NT2/D1 (cell line): Measurements from ENCODE around the gene TFCP2.

ENCODE experiments used
- DNase-seq: peaks from one replicate; pipeline ENCODE4 v3.0.0-alpha.2; 2011; ENCODE audit warnings: low read depth, low spot score
- H3K27me3 ChIP-seq: 2 replicates; pipeline ENCODE4 v1.6.0; 2011; ENCODE audit warnings: mild to moderate bottlenecking; ENCODE audit not compliant: insufficient read length, insufficient read depth
- H3K36me3 ChIP-seq: 2 replicates; pipeline ENCODE4 v1.6.1; 2011; ENCODE audit warnings: mild to moderate bottlenecking, low read length, mixed read lengths; ENCODE audit not compliant: insufficient read depth, insufficient read length
- H3K4me1 ChIP-seq: 2 replicates; pipeline ENCODE4 v1.5.1; 2011; ENCODE audit not compliant: insufficient read depth, insufficient read length
- H3K4me3 ChIP-seq: 2 replicates; pipeline ENCODE4 v1.5.1; 2011; ENCODE audit warnings: low read depth; ENCODE audit not compliant: insufficient read length
- H3K9ac ChIP-seq: 2 replicates; pipeline ENCODE4 v1.6.0; 2011; ENCODE audit warnings: low read depth; ENCODE audit not compliant: insufficient read length
- H3K9me3 ChIP-seq: 2 replicates; pipeline ENCODE4 v1.5.1; 2011; ENCODE audit warnings: mild to moderate bottlenecking, low read length; ENCODE audit not compliant: insufficient read depth
- SUZ12 ChIP-seq: IDR thresholded peaks from 2 replicates; pipeline ENCODE4 v1.6.1; 2011; ENCODE audit not compliant: insufficient read length, insufficient read depth; ENCODE audit errors: extremely low read depth
- YY1 ChIP-seq: IDR thresholded peaks from 2 replicates; pipeline ENCODE4 v1.6.1; 2011; ENCODE audit not compliant: insufficient read length, insufficient read depth
- ZNF274 ChIP-seq: IDR thresholded peaks from 2 replicates; pipeline ENCODE4 v1.6.1; 2011; ENCODE audit warnings: mild to moderate bottlenecking, low read depth, low read length

TFCP2 gene

GRCh38 chr12:51191516-51192283, 18.8 kb upstream of the TFCP2 start:
- no peak for DNase-seq
- TF ChIP-seq ZNF274, result no peak
- no peak for TF ChIP-seq SUZ12

GRCh38 chr12:51190820-51191219, 17.9 kb upstream of the TFCP2 start:
- Histone ChIP-seq H3K9me3 (no peaks in the 10 kb centered on the region), H3K4me1 (peaks cover 8% of the 10 kb centered on the region), H3K4me3 (no peak overlapping the region), H3K27me3 (no peaks in the 10 kb centered on the region), H3K9ac (no peak overlapping the region), H3K36me3 (peaks cover 6% of the 10 kb centered on the region)
- TF ChIP-seq YY1, result no peak
- TF ChIP-seq ZNF274, result no peak
- no peak for TF ChIP-seq SUZ12
- DNase-seq, result no peak

More at GRCh38 chr12:51191516-51192283, 18.8 kb upstream of the TFCP2 start:
- Histone ChIP-seq H3K4me1 (peaks cover 8% of the 10 kb centered on the region), H3K9ac (no peak overlapping the region), H3K4me3 (no peak overlapping the region), H3K9me3 (no peaks in the 10 kb centered on the region), H3K27me3 (no peaks in the 10 kb centered on the region), H3K36me3 (peaks cover 6% of the 10 kb centered on the region)

- TF ChIP-seq ZNF274 (no peak), SUZ12 (no peak)
- Histone ChIP-seq H3K36me3 (peaks cover 6% of the 10 kb centered on the region), H3K9me3 (no peaks in the 10 kb centered on the region), H3K9ac (no peak overlapping the region), H3K27me3 (no peaks in the 10 kb centered on the region), H3K4me1 (peaks cover 8% of the 10 kb centered on the region), H3K4me3 (no peak overlapping the region)
- no peak for DNase-seq
Measured at GRCh38 chr12:51189790-51190355, 16.9 kb upstream of the TFCP2 start.

- no peak for DNase-seq
- no peaks in the 10 kb centered on the region for H3K27me3 ChIP-seq
- no peak overlapping the region for H3K4me3 ChIP-seq
- TF ChIP-seq ZNF274 (no peak), YY1 (no peak), SUZ12 (no peak)
- no peak overlapping the region for H3K9ac ChIP-seq
- H3K36me3 ChIP-seq, result peaks cover 6% of the 10 kb centered on the region
- H3K4me1 ChIP-seq, result peaks cover 8% of the 10 kb centered on the region
- no peaks in the 10 kb centered on the region for H3K9me3 ChIP-seq
Measured at GRCh38 chr12:51188359-51189051, 15.6 kb upstream of the TFCP2 start.

DNA sequence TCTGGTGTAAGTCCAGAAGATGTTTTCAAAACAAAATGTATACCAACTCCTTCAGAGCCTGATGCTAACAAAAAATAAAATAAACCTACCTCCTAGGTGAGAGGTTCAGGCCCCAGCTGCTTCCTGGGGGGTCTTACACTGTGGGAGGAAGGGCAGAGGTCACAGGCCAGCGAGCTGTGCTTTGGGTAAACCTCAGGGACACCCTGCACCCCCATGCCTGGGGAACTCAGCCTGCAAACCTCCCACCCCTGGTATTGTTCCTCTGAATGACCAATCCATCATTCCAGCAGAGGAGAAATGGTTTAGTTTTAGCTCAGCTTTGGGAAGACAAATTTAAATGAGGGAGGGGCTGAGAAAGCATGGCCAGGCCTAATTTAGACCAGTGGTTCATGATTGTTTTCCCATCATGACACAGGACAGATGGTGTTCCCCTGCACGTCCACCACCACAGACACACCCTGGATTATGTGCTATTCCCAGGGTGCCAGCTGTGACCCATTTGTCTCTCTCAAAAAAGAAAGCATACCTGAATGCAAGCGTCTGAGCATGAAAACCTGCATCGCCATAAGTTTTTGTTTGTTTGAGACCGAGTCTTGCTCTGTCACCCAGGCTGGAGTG, 14.5 kb upstream of the TFCP2 start:
- no peak for DNase-seq
- no peaks in the 10 kb centered on the region for H3K27me3 ChIP-seq
- H3K4me1 ChIP-seq, result peaks cover 8% of the 10 kb centered on the region
- peaks cover 6% of the 10 kb centered on the region for H3K36me3 ChIP-seq
- H3K9me3 ChIP-seq, result no peaks in the 10 kb centered on the region
- TF ChIP-seq SUZ12 (no peak), YY1 (no peak), ZNF274 (no peak)
- H3K4me3 ChIP-seq, result no peak overlapping the region
- no peak overlapping the region for H3K9ac ChIP-seq

DNA sequence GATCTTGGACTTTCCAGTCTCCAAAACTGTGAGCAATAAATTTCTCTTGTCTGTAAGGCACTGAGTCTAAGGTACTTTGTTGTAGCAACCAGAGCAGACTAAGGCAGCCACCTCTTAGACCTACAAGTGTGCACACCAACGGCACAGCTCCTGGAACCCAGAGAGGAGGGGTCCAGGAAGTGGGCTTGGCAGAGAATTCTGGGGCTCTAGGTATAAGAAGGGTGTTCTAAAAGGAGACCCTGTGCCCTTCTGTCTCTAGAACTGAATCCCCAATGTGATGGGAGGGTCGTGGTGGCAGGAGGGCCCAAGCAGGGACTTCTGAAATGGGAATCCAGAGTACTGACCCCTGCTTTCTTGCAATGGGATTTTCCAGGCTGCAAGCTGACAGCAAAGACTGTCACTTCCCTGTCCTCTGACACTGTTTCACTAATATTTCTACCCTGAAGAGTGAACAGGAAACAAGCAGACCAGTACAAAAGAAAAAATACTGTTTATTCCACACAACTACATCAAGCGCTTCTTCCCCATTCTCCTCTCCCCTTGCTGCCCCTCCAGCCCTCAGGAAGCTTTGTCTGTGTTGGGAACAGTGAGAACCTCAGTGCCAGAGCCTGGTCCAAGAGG, 13.6 kb upstream of the TFCP2 start:
- no peak overlapping the region for H3K9ac ChIP-seq
- TF ChIP-seq ZNF274, result no peak
- no peak for TF ChIP-seq SUZ12
- H3K27me3 ChIP-seq, result no peaks in the 10 kb centered on the region
- H3K36me3 ChIP-seq, result peaks cover 6% of the 10 kb centered on the region
- peaks cover 8% of the 10 kb centered on the region for H3K4me1 ChIP-seq
- H3K4me3 ChIP-seq, result no peak overlapping the region
- H3K9me3 ChIP-seq, result no peaks in the 10 kb centered on the region
- DNase-seq, result no peak
